ENCODE results near the gene ADAM11. TPM values are rescaled to one million over a fixed set of nuclear protein-coding genes. Genes with fewer than 3 reads are reported as not detected.

The ADAM11 gene
- total RNA-seq, 1 donor from 2014 or later, result 4.7 TPM

DNA sequence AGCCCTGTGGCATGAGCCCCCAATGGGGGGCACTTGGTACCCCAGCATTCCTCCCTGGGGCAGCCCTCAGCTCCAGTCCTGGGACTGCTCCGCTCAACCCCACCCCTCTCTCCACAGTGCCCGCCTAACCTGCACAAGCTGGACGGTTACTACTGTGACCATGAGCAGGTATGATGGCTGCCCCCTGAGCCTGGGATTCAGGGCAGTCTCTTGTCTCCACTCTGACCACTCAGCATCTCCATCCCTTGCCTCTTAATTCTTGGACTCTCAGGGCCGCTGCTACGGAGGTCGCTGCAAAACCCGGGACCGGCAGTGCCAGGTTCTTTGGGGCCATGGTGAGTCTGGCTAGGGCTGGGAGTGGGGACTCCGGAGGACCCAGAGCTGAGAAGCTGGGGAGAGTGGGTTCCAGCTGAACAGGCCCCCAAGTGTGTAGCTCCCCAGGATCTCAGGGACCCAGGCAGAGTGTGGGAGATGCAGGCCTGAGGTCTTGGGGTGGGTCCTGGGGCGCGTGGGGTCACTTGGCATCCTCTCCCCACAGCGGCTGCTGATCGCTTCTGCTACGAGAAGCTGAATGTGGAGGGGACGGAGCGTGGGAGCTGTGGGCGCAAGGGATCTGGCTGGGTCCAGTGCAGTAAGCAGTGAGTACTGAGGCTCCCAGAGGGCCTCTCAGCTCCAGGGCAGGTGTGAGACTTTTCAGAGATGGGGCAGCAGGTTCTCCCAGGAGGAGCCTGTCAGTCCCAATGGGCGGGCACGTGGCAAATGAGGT is 18.0 kb downstream of the ADAM11 start:
- Mint-ChIP-seq H3K36me3 (no peaks in the 10 kb centered on the region), H3K4me3 (peak overlapping the region; percentile 93), H3K27me3 (peaks cover 4% of the 10 kb centered on the region), H3K9me3 (no peaks in the 10 kb centered on the region), H3K4me1 (ENCODE audit: unreplicated experiment) (peaks cover 2% of the 10 kb centered on the region), H3K27ac (no peak overlapping the region)
- TF ChIP-seq, protein P1, sequence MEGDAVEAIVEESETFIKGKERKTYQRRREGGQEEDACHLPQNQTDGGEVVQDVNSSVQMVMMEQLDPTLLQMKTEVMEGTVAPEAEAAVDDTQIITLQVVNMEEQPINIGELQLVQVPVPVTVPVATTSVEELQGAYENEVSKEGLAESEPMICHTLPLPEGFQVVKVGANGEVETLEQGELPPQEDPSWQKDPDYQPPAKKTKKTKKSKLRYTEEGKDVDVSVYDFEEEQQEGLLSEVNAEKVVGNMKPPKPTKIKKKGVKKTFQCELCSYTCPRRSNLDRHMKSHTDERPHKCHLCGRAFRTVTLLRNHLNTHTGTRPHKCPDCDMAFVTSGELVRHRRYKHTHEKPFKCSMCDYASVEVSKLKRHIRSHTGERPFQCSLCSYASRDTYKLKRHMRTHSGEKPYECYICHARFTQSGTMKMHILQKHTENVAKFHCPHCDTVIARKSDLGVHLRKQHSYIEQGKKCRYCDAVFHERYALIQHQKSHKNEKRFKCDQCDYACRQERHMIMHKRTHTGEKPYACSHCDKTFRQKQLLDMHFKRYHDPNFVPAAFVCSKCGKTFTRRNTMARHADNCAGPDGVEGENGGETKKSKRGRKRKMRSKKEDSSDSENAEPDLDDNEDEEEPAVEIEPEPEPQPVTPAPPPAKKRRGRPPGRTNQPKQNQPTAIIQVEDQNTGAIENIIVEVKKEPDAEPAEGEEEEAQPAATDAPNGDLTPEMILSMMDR (conservative IDR thresholded peaks at IDR 0.05), result no peak
- no peak for DNase-seq (ENCODE audit: extremely low spot score, unreplicated experiment)

DNA sequence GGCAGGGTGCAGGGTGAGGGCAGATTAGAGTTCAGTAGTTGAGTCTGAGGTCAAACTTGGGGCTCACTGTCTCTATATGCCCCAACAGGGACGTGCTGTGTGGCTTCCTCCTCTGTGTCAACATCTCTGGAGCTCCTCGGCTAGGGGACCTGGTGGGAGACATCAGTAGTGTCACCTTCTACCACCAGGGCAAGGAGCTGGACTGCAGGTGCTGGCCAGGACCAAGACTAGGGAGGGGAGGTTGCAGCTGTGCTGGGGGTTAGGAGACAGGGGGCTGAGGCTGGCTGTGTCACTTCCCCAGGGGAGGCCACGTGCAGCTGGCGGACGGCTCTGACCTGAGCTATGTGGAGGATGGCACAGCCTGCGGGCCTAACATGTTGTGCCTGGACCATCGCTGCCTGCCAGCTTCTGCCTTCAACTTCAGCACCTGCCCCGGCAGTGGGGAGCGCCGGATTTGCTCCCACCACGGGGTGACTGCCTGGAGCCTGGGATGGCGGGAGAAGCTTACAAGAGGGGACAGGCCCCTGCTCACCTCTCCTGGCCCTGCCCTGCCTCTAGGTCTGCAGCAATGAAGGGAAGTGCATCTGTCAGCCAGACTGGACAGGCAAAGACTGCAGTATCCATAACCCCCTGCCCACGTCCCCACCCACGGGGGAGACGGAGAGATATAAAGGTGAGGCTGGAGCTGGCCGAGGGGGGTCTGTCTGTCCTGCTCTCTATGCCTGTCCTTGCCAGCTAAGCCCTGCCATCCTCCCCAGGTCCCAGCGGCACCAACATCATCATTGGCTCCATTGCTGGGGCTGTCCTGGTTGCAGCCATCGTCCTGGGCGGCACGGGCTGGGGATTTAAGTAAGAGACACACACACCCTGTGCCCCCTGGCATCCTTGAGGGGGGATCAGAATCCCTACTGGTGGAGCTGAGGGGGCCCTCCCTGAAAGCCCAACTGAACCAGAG is 18.9 kb downstream of the ADAM11 start:
- Mint-ChIP-seq H3K4me1 (ENCODE audit: unreplicated experiment) (peaks cover 8% of the 10 kb centered on the region), H3K27ac (no peak overlapping the region), H3K36me3 (no peaks in the 10 kb centered on the region), H3K27me3 (peaks cover 4% of the 10 kb centered on the region), H3K9me3 (no peaks in the 10 kb centered on the region), H3K4me3 (peak overlapping the region; percentile 31)
- TF ChIP-seq, protein P1 (conservative IDR thresholded peaks at IDR 0.05), result no peak
- DNase-seq (ENCODE audit: extremely low spot score, unreplicated experiment), result no peak

DNA sequence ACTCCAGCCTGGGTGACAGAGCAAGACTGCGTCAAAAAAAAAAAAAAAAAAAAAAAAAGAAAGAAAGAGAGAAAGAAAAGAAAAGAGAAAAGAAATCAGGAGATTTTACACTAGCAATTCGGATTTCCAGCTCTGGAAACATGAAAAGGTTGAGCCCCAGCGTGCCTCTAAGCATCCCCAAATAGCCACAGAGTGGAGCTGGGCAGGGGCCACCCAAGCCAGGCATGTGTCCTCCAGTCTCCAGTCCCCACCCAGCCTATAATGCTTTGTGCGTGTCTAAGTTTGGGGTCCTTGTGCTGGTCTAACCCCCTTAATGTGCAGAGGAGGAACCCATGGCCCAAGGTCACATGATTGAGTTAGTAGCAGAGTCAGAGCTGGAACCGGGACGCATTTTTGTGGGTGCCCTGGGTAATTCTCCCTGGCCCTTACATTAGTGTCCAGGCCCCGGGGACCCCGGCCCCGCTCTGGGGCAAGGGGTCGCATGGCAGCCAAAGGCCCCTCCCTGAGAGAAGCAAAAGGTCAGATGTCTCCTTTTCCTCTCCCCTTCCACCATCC is 19.9 kb downstream of the ADAM11 start:
- H3K27me3 Mint-ChIP-seq, result peaks cover 4% of the 10 kb centered on the region
- peak overlapping the region; percentile 78 for H3K4me3 Mint-ChIP-seq
- no peak overlapping the region for H3K27ac Mint-ChIP-seq
- H3K36me3 Mint-ChIP-seq, result no peaks in the 10 kb centered on the region
- DNase-seq (ENCODE audit: extremely low spot score, unreplicated experiment), result no peak
- TF ChIP-seq, protein P1 (conservative IDR thresholded peaks at IDR 0.05), result no peak
- H3K4me1 Mint-ChIP-seq (ENCODE audit: unreplicated experiment), result peaks cover 8% of the 10 kb centered on the region
- H3K9me3 Mint-ChIP-seq, result no peaks in the 10 kb centered on the region

DNA sequence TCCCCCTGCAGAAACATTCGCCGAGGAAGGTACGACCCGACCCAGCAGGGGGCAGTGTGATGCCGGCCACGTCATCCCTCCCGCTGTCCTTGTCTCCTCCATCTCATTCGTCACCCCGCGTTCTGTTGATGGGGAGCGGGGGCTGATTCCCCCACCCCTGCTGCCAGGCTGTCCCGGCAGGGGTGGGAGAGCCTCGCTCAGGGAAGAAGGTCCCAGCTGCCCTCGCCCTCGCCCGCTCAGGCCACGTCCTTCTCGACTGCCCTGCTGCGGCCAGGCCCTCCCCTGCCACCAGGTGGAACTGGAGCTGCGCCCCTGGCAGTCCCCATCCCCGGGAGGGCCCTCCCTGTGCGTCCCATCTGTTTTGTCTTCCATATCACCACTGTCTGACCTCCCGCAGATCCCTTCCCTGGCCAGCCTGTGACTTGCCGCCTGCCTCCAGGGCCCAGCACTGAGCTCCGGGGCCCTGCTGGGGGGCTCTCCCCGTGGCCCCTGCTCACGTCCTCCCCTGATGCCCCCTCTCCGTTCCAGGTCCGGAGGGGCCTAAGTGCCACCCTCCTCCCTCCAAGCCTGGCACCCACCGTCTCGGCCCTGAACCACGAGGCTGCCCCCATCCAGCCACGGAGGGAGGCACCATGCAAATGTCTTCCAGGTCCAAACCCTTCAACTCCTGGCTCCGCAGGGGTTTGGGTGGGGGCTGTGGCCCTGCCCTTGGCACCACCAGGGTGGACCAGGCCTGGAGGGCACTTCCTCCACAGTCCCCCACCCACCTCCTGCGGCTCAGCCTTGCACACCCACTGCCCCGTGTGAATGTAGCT is 20.6 kb downstream of the ADAM11 start:
- Mint-ChIP-seq H3K27me3 (peaks cover 4% of the 10 kb centered on the region), H3K4me3 (peak overlapping the region; percentile 78), H3K27ac (no peak overlapping the region), H3K9me3 (no peaks in the 10 kb centered on the region), H3K4me1 (ENCODE audit: unreplicated experiment) (peaks cover 8% of the 10 kb centered on the region), H3K36me3 (no peaks in the 10 kb centered on the region)
- DNase-seq (ENCODE audit: extremely low spot score, unreplicated experiment), result no peak
- TF ChIP-seq, protein P1 (conservative IDR thresholded peaks at IDR 0.05), result peak; percentile 92

DNA sequence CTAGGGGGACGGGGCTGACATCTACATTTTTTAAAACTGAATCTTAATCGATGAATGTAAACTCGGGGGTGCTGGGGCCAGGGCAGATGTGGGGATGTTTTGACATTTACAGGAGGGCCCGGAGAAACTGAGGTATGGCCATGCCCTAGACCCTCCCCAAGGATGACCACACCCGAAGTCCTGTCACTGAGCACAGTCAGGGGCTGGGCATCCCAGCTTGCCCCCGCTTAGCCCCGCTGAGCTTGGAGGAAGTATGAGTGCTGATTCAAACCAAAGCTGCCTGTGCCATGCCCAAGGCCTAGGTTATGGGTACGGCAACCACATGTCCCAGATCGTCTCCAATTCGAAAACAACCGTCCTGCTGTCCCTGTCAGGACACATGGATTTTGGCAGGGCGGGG is 21.4 kb downstream of the ADAM11 start:
- DNase-seq (ENCODE audit: extremely low spot score, unreplicated experiment), result no peak
- H3K9me3 Mint-ChIP-seq, result no peaks in the 10 kb centered on the region
- peaks cover 4% of the 10 kb centered on the region for H3K27me3 Mint-ChIP-seq
- no peaks in the 10 kb centered on the region for H3K36me3 Mint-ChIP-seq
- TF ChIP-seq, protein P1 (conservative IDR thresholded peaks at IDR 0.05), result no peak
- H3K27ac Mint-ChIP-seq, result no peak overlapping the region
- no peak overlapping the region for H3K4me3 Mint-ChIP-seq
- peaks cover 8% of the 10 kb centered on the region for H3K4me1 Mint-ChIP-seq (ENCODE audit: unreplicated experiment)
